ENCODE results near the gene APOL6.

DNA sequence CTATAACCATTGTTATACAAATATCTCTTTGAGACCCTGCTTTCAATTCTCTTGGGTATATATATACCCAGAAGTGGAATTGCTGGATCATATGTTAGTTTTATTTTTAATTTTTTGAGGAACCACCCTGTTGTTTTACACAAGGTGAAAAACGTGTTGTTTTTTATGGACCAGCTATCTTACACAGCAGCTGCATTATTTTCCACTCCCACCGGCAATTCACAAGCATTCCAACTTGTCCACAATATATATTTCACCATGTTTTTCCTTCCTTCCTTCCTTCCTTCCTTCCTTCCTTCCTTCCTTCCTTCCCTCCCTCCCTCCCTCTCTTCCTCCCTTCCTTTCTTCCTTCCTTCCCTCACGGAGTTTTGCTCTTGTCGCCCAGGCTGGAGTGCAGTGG, 63.1 kb downstream of the APOL6 start:
- TF ChIP-seq, protein P1, sequence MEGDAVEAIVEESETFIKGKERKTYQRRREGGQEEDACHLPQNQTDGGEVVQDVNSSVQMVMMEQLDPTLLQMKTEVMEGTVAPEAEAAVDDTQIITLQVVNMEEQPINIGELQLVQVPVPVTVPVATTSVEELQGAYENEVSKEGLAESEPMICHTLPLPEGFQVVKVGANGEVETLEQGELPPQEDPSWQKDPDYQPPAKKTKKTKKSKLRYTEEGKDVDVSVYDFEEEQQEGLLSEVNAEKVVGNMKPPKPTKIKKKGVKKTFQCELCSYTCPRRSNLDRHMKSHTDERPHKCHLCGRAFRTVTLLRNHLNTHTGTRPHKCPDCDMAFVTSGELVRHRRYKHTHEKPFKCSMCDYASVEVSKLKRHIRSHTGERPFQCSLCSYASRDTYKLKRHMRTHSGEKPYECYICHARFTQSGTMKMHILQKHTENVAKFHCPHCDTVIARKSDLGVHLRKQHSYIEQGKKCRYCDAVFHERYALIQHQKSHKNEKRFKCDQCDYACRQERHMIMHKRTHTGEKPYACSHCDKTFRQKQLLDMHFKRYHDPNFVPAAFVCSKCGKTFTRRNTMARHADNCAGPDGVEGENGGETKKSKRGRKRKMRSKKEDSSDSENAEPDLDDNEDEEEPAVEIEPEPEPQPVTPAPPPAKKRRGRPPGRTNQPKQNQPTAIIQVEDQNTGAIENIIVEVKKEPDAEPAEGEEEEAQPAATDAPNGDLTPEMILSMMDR (IDR thresholded peaks at IDR 0.05) = no peak
- TF ChIP-seq POLR2A (IDR thresholded peaks at IDR 0.05) = no peak
